GM21576 (cell line): ENCODE measurements around the gene PRAMEF2.
"Not testable (repeated sequence)": the region's sequence is repeated elsewhere in the genome, so short reads cannot be mapped to it uniquely, and the experiment has no call there.

Source experiments
- ATAC-seq: cut with Tn5 transposase; IDR thresholded peaks from one replicate; pipeline ENCODE4 v1.9.1; 2021; ENCODE audit warnings: mild to moderate bottlenecking, moderate library complexity; ENCODE audit not compliant: unreplicated experiment

Gene PRAMEF2

DNA sequence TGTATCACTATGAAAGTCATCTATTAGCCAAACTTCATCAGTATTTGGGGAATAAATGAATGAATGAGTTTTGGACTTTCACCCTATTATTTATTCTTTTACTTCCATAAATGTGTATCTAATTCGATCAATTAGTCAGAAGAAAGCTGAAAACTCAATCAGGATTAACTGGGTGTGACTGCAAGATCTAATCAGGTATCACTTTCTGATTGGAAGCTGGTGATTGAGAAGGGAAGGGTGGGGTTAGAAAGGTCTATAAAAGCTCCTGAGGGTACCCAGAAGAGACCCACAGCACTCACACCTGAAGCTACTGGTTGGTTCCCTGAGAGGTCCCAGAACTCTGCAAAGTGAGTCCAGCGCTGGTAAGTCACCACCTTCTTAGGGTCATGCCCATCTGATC lies at the start of gene PRAMEF2:
Gene PRAMEF2, plus strand, starts transcription at position 301 of the 400 bp plus-strand sequence. CDS start 1,924 bp downstream, outside the sequence.
- not testable (repeated sequence) for ATAC-seq

- no peak for ATAC-seq
Measured at GRCh38 chr1:12809933-12810332, 47.0 kb upstream of the PRAMEF2 start.

GRCh38 chr1:12810691-12811408 lies 46.0 kb upstream of the PRAMEF2 start:
- ATAC-seq = no peak

GRCh38 chr1:12811409-12811784 lies 45.5 kb upstream of the PRAMEF2 start:
- ATAC-seq = no peak

DNA sequence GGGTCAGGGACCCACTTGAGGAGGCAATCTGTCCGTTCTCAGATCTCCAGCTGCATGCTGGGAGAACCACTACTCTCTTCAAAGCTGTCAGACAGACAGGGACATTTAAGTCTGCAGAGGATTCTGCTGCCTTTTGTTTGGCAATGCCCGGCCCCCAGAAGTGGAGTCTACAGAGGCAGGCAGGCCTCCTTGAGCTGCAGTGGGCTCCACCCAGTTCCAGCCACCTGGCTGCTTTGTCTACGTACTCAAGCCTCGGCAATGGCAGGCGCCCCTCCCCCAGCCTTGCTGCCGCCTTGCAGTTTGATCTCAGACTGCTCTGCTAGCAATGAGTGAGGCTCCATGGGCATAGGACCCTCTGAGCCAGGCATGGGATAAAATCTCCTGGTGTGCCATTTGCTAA lies 37.8 kb upstream of the PRAMEF2 start:
- ATAC-seq = not testable (repeated sequence)

- ATAC-seq = not testable (repeated sequence)
Measured at GRCh38 chr1:12831310-12831709, 25.6 kb upstream of the PRAMEF2 start, which contains the start of gene PRAMEF11. Gene PRAMEF11, minus strand, starts transcription at chr1:12831410. Its CDS starts 2,621 bp downstream, at chr1:12828789.

- not testable (repeated sequence) for ATAC-seq
Measured at GRCh38 chr1:12833251-12833650, 23.6 kb upstream of the PRAMEF2 start.

- not testable (repeated sequence) for ATAC-seq
Measured at GRCh38 chr1:12848620-12849019, 8.3 kb upstream of the PRAMEF2 start, which contains the start of gene HNRNPCL1. Gene HNRNPCL1, minus strand, starts transcription at chr1:12848720. Its CDS starts 431 bp downstream, at chr1:12848289.

DNA sequence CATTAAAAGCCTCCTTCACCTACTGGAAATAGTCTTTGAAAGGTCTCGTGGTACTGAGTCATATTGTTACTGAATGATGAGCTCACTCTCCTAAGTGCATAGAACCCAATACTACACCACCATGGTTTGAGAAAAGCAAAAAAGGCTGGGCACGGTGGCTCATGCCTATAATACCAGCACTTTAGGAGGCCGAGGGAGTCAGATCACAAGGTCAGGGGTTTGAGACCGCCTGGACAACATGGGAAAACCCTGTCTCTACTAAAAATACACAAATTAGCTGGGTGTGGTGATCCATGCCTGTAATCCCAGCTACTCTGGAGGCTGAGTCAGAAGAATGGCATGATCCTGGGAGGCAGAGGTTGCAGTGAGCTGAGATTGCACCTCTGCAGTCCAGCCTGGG lies 5.1 kb upstream of the PRAMEF2 start:
- no peak for ATAC-seq

- not testable (repeated sequence) for ATAC-seq
Measured at GRCh38 chr1:12863131-12863880, 6.4 kb downstream of the PRAMEF2 start.

- ATAC-seq = not testable (repeated sequence)
Measured at GRCh38 chr1:12878453-12878852, 21.6 kb downstream of the PRAMEF2 start.

DNA sequence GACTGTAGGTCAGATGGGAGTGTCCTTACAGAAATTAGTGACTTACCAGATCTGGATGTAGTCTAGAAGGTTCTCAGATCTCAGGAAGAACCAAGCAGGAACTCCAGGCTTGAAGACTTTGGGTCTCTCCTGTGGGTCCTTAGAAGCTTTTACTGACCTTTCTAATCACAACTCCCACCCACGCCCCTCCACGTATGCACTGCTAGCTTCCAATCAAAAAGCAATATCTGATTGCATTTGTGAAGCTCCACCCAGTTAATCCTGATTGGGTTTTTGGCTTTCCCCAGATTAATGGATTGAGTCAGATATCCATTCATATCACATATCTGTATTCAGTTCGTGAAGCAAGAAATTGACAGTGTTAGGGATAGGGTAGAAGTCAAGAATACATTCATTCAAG lies 29.2 kb downstream of the PRAMEF2 start, which contains the start of gene PRAMEF4:
Gene PRAMEF4, minus strand, starts transcription at position 101 of the 400 bp plus-strand sequence. CDS start 2,807 bp downstream, outside the sequence.
- not testable (repeated sequence) for ATAC-seq

- not testable (repeated sequence) for ATAC-seq
Measured at GRCh38 chr1:12898170-12898569, 41.3 kb downstream of the PRAMEF2 start, which contains the start of gene PRAMEF10. Gene PRAMEF10, minus strand, starts transcription at chr1:12898270. Its CDS starts 2,423 bp downstream, at chr1:12895847.

DNA sequence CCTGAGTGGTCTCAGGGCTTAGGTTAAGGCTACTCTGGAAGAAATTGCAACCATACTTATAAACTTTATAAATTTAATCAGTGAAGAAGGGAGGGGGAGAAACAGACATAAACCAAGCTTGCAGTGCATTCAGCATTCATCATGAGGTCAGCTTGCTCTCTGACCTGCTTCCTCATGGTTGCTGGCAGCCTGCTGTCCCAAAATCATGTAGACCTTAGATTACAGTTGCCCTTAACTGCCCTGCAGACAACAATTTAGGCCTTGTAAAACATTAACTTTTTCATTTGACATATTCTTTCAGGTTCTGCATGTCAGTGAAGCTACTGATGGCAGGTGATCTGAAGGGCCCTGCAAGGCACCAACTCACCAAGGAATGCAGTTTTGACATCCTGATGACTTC lies 42.3 kb downstream of the PRAMEF2 start:
- ATAC-seq = not testable (repeated sequence)

GRCh38 chr1:12903793-12904572 lies 47.1 kb downstream of the PRAMEF2 start:
- ATAC-seq = not testable (repeated sequence)
